HG02798 (cell line): ENCODE results near the gene ITGB7.
"Not testable (repeated sequence)": the region's sequence is repeated elsewhere in the genome, so short reads cannot be mapped to it uniquely, and the experiment has no call there.

Experiments used
- ATAC-seq: cut with Tn5 transposase; IDR thresholded peaks from one replicate; pipeline ENCODE4 v1.9.1; 2021; ENCODE audit warnings: mild to moderate bottlenecking; ENCODE audit not compliant: unreplicated experiment, poor library complexity

Gene ITGB7

GRCh38 chr12:53219292-53219955 is 12.4 kb upstream of the ITGB7 start:
- ATAC-seq: peak; percentile 21

GRCh38 chr12:53218551-53219291 is 11.7 kb upstream of the ITGB7 start:
- no peak for ATAC-seq

GRCh38 chr12:53217931-53218307 is 10.9 kb upstream of the ITGB7 start:
- ATAC-seq: no peak

- no peak for ATAC-seq
Observed at GRCh38 chr12:53217051-53217930, 10.2 kb upstream of the ITGB7 start.

- ATAC-seq: no peak
Observed at GRCh38 chr12:53215497-53215896, 8.4 kb upstream of the ITGB7 start.

GRCh38 chr12:53214687-53215455 is 7.8 kb upstream of the ITGB7 start:
- no peak for ATAC-seq

GRCh38 chr12:53214221-53214620 is 7.2 kb upstream of the ITGB7 start:
- ATAC-seq: no peak

- no peak for ATAC-seq
Observed at GRCh38 chr12:53213348-53213747, 6.3 kb upstream of the ITGB7 start.

GRCh38 chr12:53212931-53213330 is 5.9 kb upstream of the ITGB7 start:
- no peak for ATAC-seq

GRCh38 chr12:53211476-53212381 is 4.7 kb upstream of the ITGB7 start:
- no peak for ATAC-seq

- no peak for ATAC-seq
Observed at GRCh38 chr12:53210843-53211242, 3.8 kb upstream of the ITGB7 start.

- ATAC-seq: peak; percentile 37
Observed at GRCh38 chr12:53208877-53209463, 1.9 kb upstream of the ITGB7 start.

GRCh38 chr12:53208435-53208834 is 1.4 kb upstream of the ITGB7 start:
- no peak for ATAC-seq

- peak; percentile 75 for ATAC-seq
Observed at GRCh38 chr12:53205747-53206419, 1.2 kb downstream of the ITGB7 start.

GRCh38 chr12:53204351-53204750 is 2.7 kb downstream of the ITGB7 start:
- ATAC-seq: no peak

GRCh38 chr12:53202316-53202715 is 4.7 kb downstream of the ITGB7 start:
- ATAC-seq: not testable (repeated sequence)

GRCh38 chr12:53201639-53202038 is 5.4 kb downstream of the ITGB7 start:
- ATAC-seq: no peak

- ATAC-seq: no peak
Observed at GRCh38 chr12:53201177-53201541, 5.9 kb downstream of the ITGB7 start.
